Fibroblast of lung (primary cell): ENCODE measurements around the gene C9orf72. TPM values are rescaled to one million over a fixed set of nuclear protein-coding genes. Genes with fewer than 3 reads are reported as not detected.

Experiments
- DNase-seq, 2 donors: peaks; one replicate each; pipeline versions ENCODE4 v3.0.0 to v3.0.0-alpha.2; 2010; ENCODE audit warnings: low read depth in 2 of 2
- H2AFZ ChIP-seq: 2 replicates; pipeline ENCODE4 v1.5.1; 2012; ENCODE audit warnings: low read length, control low read depth, inconsistent platforms
- H3K27ac ChIP-seq: 2 replicates; pipeline ENCODE4 v1.5.1; 2011; ENCODE audit warnings: low read length, control low read depth; ENCODE audit not compliant: insufficient read depth
- H3K27me3 ChIP-seq: 2 replicates; pipeline ENCODE4 v1.5.1; 2011; ENCODE audit warnings: mild to moderate bottlenecking, low read length; ENCODE audit not compliant: control insufficient read depth, insufficient read depth
- H3K36me3 ChIP-seq: 2 replicates; pipeline ENCODE4 v1.5.1; 2011; ENCODE audit warnings: low read length; ENCODE audit not compliant: control insufficient read depth, insufficient read depth
- H3K4me1 ChIP-seq: 2 replicates; pipeline ENCODE4 v1.5.1; 2011; ENCODE audit warnings: low read length; ENCODE audit not compliant: control insufficient read depth, insufficient read depth; ENCODE audit errors: extremely low read depth
- H3K4me2 ChIP-seq: 2 replicates; pipeline ENCODE4 v1.5.1; 2011; ENCODE audit warnings: low read length, control low read depth; ENCODE audit not compliant: insufficient read depth; ENCODE audit errors: extremely low read depth
- H3K4me3 ChIP-seq, 4 experiments: fragments of 200-600 bp in 1 of 4; sonication (generic) in 1 of 4; replicated peaks in 1 of 4; 2 replicates each; pipeline ENCODE4 v1.5.1; 2011 to 2016; ENCODE audit warnings: low read length in 4 of 4, low read depth in 3 of 4, mild to moderate bottlenecking in 3 of 4, control low read depth in 2 of 4, inconsistent platforms in 1 of 4, mixed read lengths in 1 of 4; ENCODE audit not compliant: insufficient read depth in 1 of 4; ENCODE audit errors: control extremely low read depth in 1 of 4
- H3K79me2 ChIP-seq: 2 replicates; pipeline ENCODE4 v1.5.1; 2012; ENCODE audit warnings: mild to moderate bottlenecking, low read length, inconsistent platforms; ENCODE audit not compliant: control insufficient read depth, insufficient read depth
- H3K9ac ChIP-seq: 2 replicates; pipeline ENCODE4 v1.5.1; 2011; ENCODE audit warnings: mild to moderate bottlenecking, low read length, control low read depth; ENCODE audit not compliant: insufficient read depth
- H3K9me3 ChIP-seq: 2 replicates; pipeline ENCODE4 v1.5.1; 2012; ENCODE audit warnings: low read depth, low read length; ENCODE audit not compliant: control insufficient read depth, insufficient read depth
- H4K20me1 ChIP-seq: 2 replicates; pipeline ENCODE4 v1.5.1; 2011; ENCODE audit warnings: low read length; ENCODE audit not compliant: control insufficient read depth, insufficient read depth; ENCODE audit errors: extremely low read depth
- EZH2 ChIP-seq: IDR thresholded peaks from 2 replicates; pipeline ENCODE4 v1.5.1; 2012; ENCODE audit warnings: low read length, control low read depth, mild to moderate bottlenecking; ENCODE audit errors: missing control alignments
- polyA plus RNA-seq, 2 donors: library from polyadenylated mRNA; depleted of rRNA in 1 of 2; stranded (reverse) in 1 of 2; unstranded in 1 of 2; fragments of >200 nt; gene quantifications; 2 replicates each; pipeline ENCODE4 v1.2.1, GENCODE V29; 2011 to 2012; ENCODE audit warnings: missing spikeins in 1 of 2
- total RNA-seq: library from RNA; depleted of rRNA; stranded (reverse); fragments of >200 nt; gene quantifications from 2 replicates; pipeline ENCODE4 v1.2.1, GENCODE V29; 2014
- TF ChIP-seq, protein P1 (sequence below), 2 donors: IDR thresholded peaks in 1 of 2; conservative IDR thresholded peaks in 1 of 2; 1 replicate in 1 of 2; 2 replicates in 1 of 2; pipeline ENCODE4 v1.5.1; 2011 to 2012; ENCODE audit warnings: low read length in 2 of 2, control low read depth in 1 of 2, inconsistent platforms in 1 of 2, low read depth in 1 of 2, mild to moderate bottlenecking in 1 of 2

Gene C9orf72
- total and polyA plus RNA-seq, 2 donors (not counting 1 experiment from before 2014, with no cell fraction given) = 3.6 to 4.5 TPM

DNA sequence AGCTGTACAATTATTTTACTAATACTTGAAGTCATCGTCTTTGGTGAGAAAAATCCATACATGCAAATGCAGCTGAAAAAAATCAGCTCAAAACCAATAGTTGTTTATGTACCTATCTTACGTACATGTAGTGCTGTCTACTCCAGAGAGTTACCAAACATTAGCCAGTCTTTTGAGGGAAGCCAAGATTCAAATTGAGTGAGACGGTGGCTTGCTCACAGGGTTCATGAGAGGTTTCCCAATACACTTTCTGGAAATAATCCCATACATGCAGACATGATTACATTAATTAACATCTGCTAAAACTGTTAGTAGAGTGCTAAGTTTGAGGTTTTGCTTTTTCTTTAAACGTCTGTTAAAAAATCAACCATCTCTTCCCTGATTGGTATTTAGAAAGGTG, 2.3 kb downstream of the C9orf72 start:
- Histone ChIP-seq H2AFZ (no peak overlapping the region), H3K27ac (no peak overlapping the region), H3K4me2 (no peak overlapping the region), H4K20me1 (no peaks in the 10 kb centered on the region), H3K36me3 (no peaks in the 10 kb centered on the region), H3K27me3 (no peaks in the 10 kb centered on the region), H3K9ac (no peak overlapping the region), H3K4me3 (no peak overlapping the region), H3K4me1 (no peaks in the 10 kb centered on the region), H3K79me2 (no peaks in the 10 kb centered on the region), H3K9me3 (no peaks in the 10 kb centered on the region)
- DNase-seq = no peak
- TF ChIP-seq, protein P1, sequence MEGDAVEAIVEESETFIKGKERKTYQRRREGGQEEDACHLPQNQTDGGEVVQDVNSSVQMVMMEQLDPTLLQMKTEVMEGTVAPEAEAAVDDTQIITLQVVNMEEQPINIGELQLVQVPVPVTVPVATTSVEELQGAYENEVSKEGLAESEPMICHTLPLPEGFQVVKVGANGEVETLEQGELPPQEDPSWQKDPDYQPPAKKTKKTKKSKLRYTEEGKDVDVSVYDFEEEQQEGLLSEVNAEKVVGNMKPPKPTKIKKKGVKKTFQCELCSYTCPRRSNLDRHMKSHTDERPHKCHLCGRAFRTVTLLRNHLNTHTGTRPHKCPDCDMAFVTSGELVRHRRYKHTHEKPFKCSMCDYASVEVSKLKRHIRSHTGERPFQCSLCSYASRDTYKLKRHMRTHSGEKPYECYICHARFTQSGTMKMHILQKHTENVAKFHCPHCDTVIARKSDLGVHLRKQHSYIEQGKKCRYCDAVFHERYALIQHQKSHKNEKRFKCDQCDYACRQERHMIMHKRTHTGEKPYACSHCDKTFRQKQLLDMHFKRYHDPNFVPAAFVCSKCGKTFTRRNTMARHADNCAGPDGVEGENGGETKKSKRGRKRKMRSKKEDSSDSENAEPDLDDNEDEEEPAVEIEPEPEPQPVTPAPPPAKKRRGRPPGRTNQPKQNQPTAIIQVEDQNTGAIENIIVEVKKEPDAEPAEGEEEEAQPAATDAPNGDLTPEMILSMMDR (conservative IDR thresholded peaks at IDR 0.05 in 1 of 2, IDR thresholded peaks at IDR 0.05 in 1 of 2; ENCODE audit: low read depth in 1 of 2, low read length in 2 of 2) = no peak
- TF ChIP-seq EZH2 = no peak

DNA sequence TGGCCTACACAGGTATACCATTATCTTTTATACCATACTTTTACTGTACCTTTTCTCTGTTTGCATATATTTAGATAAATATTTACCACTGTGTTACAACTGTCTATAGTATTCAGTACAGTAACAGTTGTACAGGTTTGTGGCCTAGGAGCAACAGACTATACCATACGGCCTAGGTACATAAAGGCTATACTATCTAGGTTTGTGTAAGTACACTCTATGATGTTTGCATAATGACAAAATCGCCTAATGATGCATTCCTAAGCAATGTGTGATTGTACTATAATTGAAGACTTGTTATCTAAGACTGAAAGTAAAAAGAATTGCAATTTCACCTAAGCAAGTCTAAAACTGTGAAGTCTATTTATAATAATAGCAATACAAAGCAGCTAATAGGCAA, 3.9 kb downstream of the C9orf72 start:
- TF ChIP-seq EZH2 = no peak
- TF ChIP-seq, protein P1 (conservative IDR thresholded peaks at IDR 0.05 in 1 of 2, IDR thresholded peaks at IDR 0.05 in 1 of 2; ENCODE audit: low read depth in 1 of 2, low read length in 2 of 2) = no peak
- no peaks in the 10 kb centered on the region for H3K9me3 ChIP-seq
- H3K79me2 ChIP-seq = no peaks in the 10 kb centered on the region
- H3K9ac ChIP-seq = no peak overlapping the region
- no peaks in the 10 kb centered on the region for H4K20me1 ChIP-seq
- H3K4me3 ChIP-seq = no peak overlapping the region
- peak in 1 of 2 donors; percentile 2 for DNase-seq
- no peaks in the 10 kb centered on the region for H3K27me3 ChIP-seq
- no peak overlapping the region for H3K4me2 ChIP-seq
- H3K36me3 ChIP-seq = no peaks in the 10 kb centered on the region
- no peaks in the 10 kb centered on the region for H3K4me1 ChIP-seq
- no peak overlapping the region for H2AFZ ChIP-seq
- H3K27ac ChIP-seq = no peak overlapping the region

DNA sequence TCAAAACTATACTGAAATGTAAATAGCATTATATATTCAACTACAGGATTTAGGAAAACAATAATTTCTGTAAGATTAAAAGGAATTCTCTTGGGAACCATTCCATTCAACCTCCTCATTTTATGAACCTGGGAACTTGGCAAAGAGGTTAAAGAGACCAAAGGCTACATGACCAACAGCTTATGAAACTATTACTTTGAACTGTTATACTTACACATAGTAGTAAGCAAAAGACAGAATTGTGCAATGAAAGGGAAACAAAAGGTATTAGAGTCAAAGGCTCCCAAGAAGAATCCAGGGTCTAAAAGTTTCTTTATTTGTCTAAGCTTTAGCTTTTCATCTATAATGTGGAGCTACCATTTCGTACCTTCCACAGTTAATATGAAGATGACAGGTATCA, 7.2 kb downstream of the C9orf72 start:
- H3K4me1 ChIP-seq = no peaks in the 10 kb centered on the region
- no peaks in the 10 kb centered on the region for H3K27me3 ChIP-seq
- no peak overlapping the region for H3K4me3 ChIP-seq
- H2AFZ ChIP-seq = no peak overlapping the region
- H3K27ac ChIP-seq = no peak overlapping the region
- H3K79me2 ChIP-seq = no peaks in the 10 kb centered on the region
- H3K4me2 ChIP-seq = no peak overlapping the region
- no peaks in the 10 kb centered on the region for H4K20me1 ChIP-seq
- peak in 1 of 2 donors; percentile 14 for DNase-seq
- H3K36me3 ChIP-seq = no peaks in the 10 kb centered on the region
- no peak overlapping the region for H3K9ac ChIP-seq
- H3K9me3 ChIP-seq = no peaks in the 10 kb centered on the region
- TF ChIP-seq, protein P1 (conservative IDR thresholded peaks at IDR 0.05 in 1 of 2, IDR thresholded peaks at IDR 0.05 in 1 of 2; ENCODE audit: low read depth in 1 of 2, low read length in 2 of 2) = no peak
- no peak for TF ChIP-seq EZH2
